Testis (tissue), 3 donors: Measurements from ENCODE around the gene TRMU. TPM values are rescaled to one million over a fixed set of nuclear protein-coding genes. Genes with fewer than 3 reads are reported as not detected.
"Not testable (repeated sequence)": the region's sequence is repeated elsewhere in the genome, so short reads cannot be mapped to it uniquely, and the experiment has no call there.

ENCODE experiments used
- DNase-seq: peaks from one replicate; pipeline ENCODE4 v3.0.0-alpha.2; 2019
- H3K27ac ChIP-seq, 2 donors: fragments of 200-600 bp; sonication (generic); one replicate each; pipeline ENCODE4 v1.5.1; 2019
- H3K27me3 ChIP-seq: fragments of 200-600 bp; sonication (generic); one replicate; pipeline ENCODE4 v1.5.1; 2019
- H3K36me3 ChIP-seq: fragments of 200-600 bp; sonication (generic); one replicate; pipeline ENCODE4 v1.5.1; 2017; ENCODE audit warnings: low read depth; ENCODE audit errors: missing control alignments
- H3K4me1 ChIP-seq: fragments of 200-600 bp; sonication (generic); one replicate; pipeline ENCODE4 v1.5.1; 2019
- H3K4me3 ChIP-seq, 2 donors: fragments of 200-600 bp; sonication (generic); one replicate each; pipeline ENCODE4 v1.5.1; 2017 to 2019
- H3K9me3 ChIP-seq: fragments of 200-600 bp; sonication (generic); one replicate; pipeline ENCODE4 v1.5.1; 2017
- CTCF ChIP-seq, 3 experiments: fragments of 450-650 bp in 2 of 3; fragments of 200-600 bp in 1 of 3; sonication (generic) in 1 of 3; IDR thresholded peaks; one replicate each; pipeline ENCODE4 v1.5.1; 2016 to 2019; ENCODE audit warnings: antibody characterized with exemption in 3 of 3, mild to moderate bottlenecking in 2 of 3, moderate library complexity in 1 of 3
- POLR2A ChIP-seq: fragments of 450-650 bp; IDR thresholded peaks from one replicate; pipeline ENCODE4 v1.6.1; 2017; ENCODE audit warnings: antibody characterized with exemption, mild to moderate bottlenecking, moderate library complexity
- WGBS, 2 donors: methylation state at CpG; one replicate each; pipeline ENCODE4 v1.1.5; 2018; 5-methylcytosine and 5-hydroxymethylcytosine counted together
- intact Hi-C: fragments of 100-400 bp; cut with DNase I; formaldehyde crosslinking; loops from one replicate; pipeline ENCODE4 v1.15.1; 2023; ENCODE audit warnings: low total_unique reads
- polyA plus RNA-seq: library from polyadenylated mRNA; stranded (reverse); fragments of 350-450 nt; fragmentation: Illumina TruSeq; extraction: RNeasy Lipid Tissue Mini Kit (QIAGEN cat#74804); gene quantifications from one replicate; pipeline ENCODE4 v1.2.3, GENCODE V29; 2014; ENCODE audit warnings: low read depth, low replicate concordance; ENCODE audit not compliant: insufficient read depth
- total RNA-seq, 2 donors: library from RNA; depleted of rRNA; stranded (reverse); fragments of >200 nt; gene quantifications; one replicate each; pipeline ENCODE4 v1.2.3, GENCODE V29; 2016

Gene TRMU
- total and polyA plus RNA-seq, 3 donors from 2014 or later = 24.8 to 63.5 (median 57.3) TPM

- 91 to 94% methylated on average over 15 of the region's 15 CpGs for WGBS, 2 donors
- TF ChIP-seq CTCF (IDR thresholded peaks at IDR 0.05) (no peak), POLR2A (no peak)
- H3K9me3 ChIP-seq = no peaks in the 10 kb centered on the region
- H3K4me1 ChIP-seq = no peaks in the 10 kb centered on the region
- no peaks in the 10 kb centered on the region for H3K36me3 ChIP-seq
- no peak for DNase-seq
- no peak overlapping the region for H3K27ac ChIP-seq
- no peaks in the 10 kb centered on the region for H3K27me3 ChIP-seq
- intact Hi-C loops = loop anchor here (5.0 to 10.0 kb wide), 2 partner anchors 187 to 315 kb away; no protein-coding TSS in a partner anchor
- no peak overlapping the region for H3K4me3 ChIP-seq
Measured at GRCh38 chr22:46309526-46310085, 25.9 kb upstream of the TRMU start.

- intact Hi-C loops = loop anchor here (5.0 to 10.0 kb wide), 2 partner anchors 190 to 317 kb away; no protein-coding TSS in a partner anchor
- DNase-seq = no peak
- no peak overlapping the region for H3K4me3 ChIP-seq
- no peaks in the 10 kb centered on the region for H3K27me3 ChIP-seq
- no peaks in the 10 kb centered on the region for H3K9me3 ChIP-seq
- TF ChIP-seq CTCF (IDR thresholded peaks at IDR 0.05) (no peak), POLR2A (no peak)
- no peak overlapping the region for H3K27ac ChIP-seq
- WGBS, 2 donors = 95 to 97% methylated on average over 8 of the region's 8 CpGs
- H3K4me1 ChIP-seq = no peaks in the 10 kb centered on the region
- no peaks in the 10 kb centered on the region for H3K36me3 ChIP-seq
Measured at GRCh38 chr22:46312056-46312455, 23.5 kb upstream of the TRMU start.

- not testable (repeated sequence) for H3K27ac ChIP-seq, H3K9me3 ChIP-seq, DNase-seq, H3K4me3 ChIP-seq, H3K27me3 ChIP-seq, H3K36me3 ChIP-seq, H3K4me1 ChIP-seq
- intact Hi-C loops = loop anchor here (5.0 to 10.0 kb wide), 2 partner anchors 191 to 318 kb away; no protein-coding TSS in a partner anchor
- 89 to 97% methylated on average over 1 to 2 of the region's 2 CpGs for WGBS, 2 donors
Measured at GRCh38 chr22:46312848-46313247, 22.7 kb upstream of the TRMU start.

GRCh38 chr22:46315976-46316375 lies 19.5 kb upstream of the TRMU start:
- Histone ChIP-seq H3K36me3 (no peaks in the 10 kb centered on the region), H3K4me1 (peaks cover 11% of the 10 kb centered on the region), H3K4me3 (no peak overlapping the region), H3K9me3 (no peaks in the 10 kb centered on the region), H3K27me3 (no peaks in the 10 kb centered on the region), H3K27ac (no peak overlapping the region)
- WGBS, 2 donors = 89 to 91% methylated on average over 12 of the region's 12 CpGs
- intact Hi-C loops = loop anchor here (10.0 kb wide), 1 partner anchor 321 kb away; no protein-coding TSS in a partner anchor
- TF ChIP-seq CTCF (IDR thresholded peaks at IDR 0.05) (no peak), POLR2A (no peak)
- DNase-seq = no peak

GRCh38 chr22:46317646-46318045 lies 17.9 kb upstream of the TRMU start:
- no peaks in the 10 kb centered on the region for H3K27me3 ChIP-seq
- 85 to 87% methylated on average over 20 of the region's 20 CpGs for WGBS, 2 donors
- H3K4me1 ChIP-seq = peaks cover 11% of the 10 kb centered on the region
- DNase-seq = no peak
- no peaks in the 10 kb centered on the region for H3K9me3 ChIP-seq
- no peaks in the 10 kb centered on the region for H3K36me3 ChIP-seq
- H3K4me3 ChIP-seq = no peak overlapping the region
- intact Hi-C loops = loop anchor here (10.0 kb wide), 1 partner anchor 323 kb away; no protein-coding TSS in a partner anchor
- no peak for TF ChIP-seq CTCF (IDR thresholded peaks at IDR 0.05)
- TF ChIP-seq POLR2A = no peak
- H3K27ac ChIP-seq = no peak overlapping the region
